Measurements from ENCODE around the gene MTO1.

The MTO1 gene

GRCh38 chr6:73460056-73460455, 1.5 kb upstream of the MTO1 start:
- Histone ChIP-seq H3F3A (ENCODE audit: insufficient read depth) (peaks cover 8% of the 10 kb centered on the region; the same call in 1 of the 2 replicates), H3K4me3 (ENCODE audit: insufficient read depth, low read length, poor library complexity, severe bottlenecking) (no peak overlapping the region), H3K9me3 (ENCODE audit: insufficient read depth, low read length) (no peaks in the 10 kb centered on the region), H3K27me3 (ENCODE audit: low read length) (no peaks in the 10 kb centered on the region), H2AFZ (ENCODE audit: low read depth, low read length, severe bottlenecking) (no peak overlapping the region), H3K36me3 (ENCODE audit: low read length) (peaks cover 4% of the 10 kb centered on the region; the same call in 1 of the 2 replicates), H3K4me2 (ENCODE audit: low read depth, low read length, poor library complexity, severe bottlenecking) (no peak overlapping the region), H4K20me1 (ENCODE audit: low read depth, low read length) (no peaks in the 10 kb centered on the region), H3K9me2 (replicated peaks; ENCODE audit: insufficient read depth, low read length) (no peaks in the 10 kb centered on the region), H3K9ac (ENCODE audit: low read length) (no peak overlapping the region), H3K27ac (ENCODE audit: low read depth, low read length) (no peak overlapping the region), H3K79me2 (ENCODE audit: insufficient read depth, low read length) (peaks cover 33% of the 10 kb centered on the region)
- no peak for TF ChIP-seq EZH2phosphoT487 (conservative IDR thresholded peaks at IDR 0.05; ENCODE audit: low read length)
- TF ChIP-seq CTCF (IDR thresholded peaks at IDR 0.05; ENCODE audit: insufficient read depth, low read length, poor library complexity, severe bottlenecking): no peak

- H3K9me3 ChIP-seq (ENCODE audit: insufficient read depth, low read length): no peaks in the 10 kb centered on the region
- no peak overlapping the region for H2AFZ ChIP-seq (ENCODE audit: low read depth, low read length, severe bottlenecking)
- peaks cover 26% of the 10 kb centered on the region; the same call in 1 of the 2 replicates for H3K36me3 ChIP-seq (ENCODE audit: low read length)
- H3K27ac ChIP-seq (ENCODE audit: low read depth, low read length): peak overlapping the region; percentile 70
- H3K9ac ChIP-seq (ENCODE audit: low read length): no peak overlapping the region
- no peak for TF ChIP-seq EZH2phosphoT487 (conservative IDR thresholded peaks at IDR 0.05; ENCODE audit: low read length)
- TF ChIP-seq CTCF (IDR thresholded peaks at IDR 0.05; ENCODE audit: insufficient read depth, low read length, poor library complexity, severe bottlenecking): no peak
- no peaks in the 10 kb centered on the region for H3K79me2 ChIP-seq (ENCODE audit: insufficient read depth, low read length)
- H3K9me2 ChIP-seq (replicated peaks; ENCODE audit: insufficient read depth, low read length): no peaks in the 10 kb centered on the region
- no peak overlapping the region for H3K4me3 ChIP-seq (ENCODE audit: insufficient read depth, low read length, poor library complexity, severe bottlenecking)
- peaks cover 18% of the 10 kb centered on the region for H3F3A ChIP-seq (ENCODE audit: insufficient read depth)
- H3K4me2 ChIP-seq (ENCODE audit: low read depth, low read length, poor library complexity, severe bottlenecking): peak overlapping the region; percentile 44
- no peaks in the 10 kb centered on the region for H4K20me1 ChIP-seq (ENCODE audit: low read depth, low read length)
- H3K27me3 ChIP-seq (ENCODE audit: low read length): no peaks in the 10 kb centered on the region
These were observed 10.3 kb downstream of the MTO1 start for GRCh38 chr6:73471686-73472290.

GRCh38 chr6:73476723-73477122, 15.2 kb downstream of the MTO1 start:
- Histone ChIP-seq H3K27ac (ENCODE audit: low read depth, low read length) (no peak overlapping the region), H3K79me2 (ENCODE audit: insufficient read depth, low read length) (no peaks in the 10 kb centered on the region), H3K4me2 (ENCODE audit: low read depth, low read length, poor library complexity, severe bottlenecking) (no peak overlapping the region), H3K4me3 (ENCODE audit: insufficient read depth, low read length, poor library complexity, severe bottlenecking) (no peak overlapping the region), H3K9ac (ENCODE audit: low read length) (no peak overlapping the region), H3K36me3 (ENCODE audit: low read length) (peaks cover 34% of the 10 kb centered on the region; the same call in 1 of the 2 replicates), H3F3A (ENCODE audit: insufficient read depth) (peaks cover 8% of the 10 kb centered on the region), H4K20me1 (ENCODE audit: low read depth, low read length) (no peaks in the 10 kb centered on the region), H3K9me2 (replicated peaks; ENCODE audit: insufficient read depth, low read length) (no peaks in the 10 kb centered on the region), H3K9me3 (ENCODE audit: insufficient read depth, low read length) (no peaks in the 10 kb centered on the region), H3K27me3 (ENCODE audit: low read length) (no peaks in the 10 kb centered on the region), H2AFZ (ENCODE audit: low read depth, low read length, severe bottlenecking) (no peak overlapping the region)
- no peak for TF ChIP-seq EZH2phosphoT487 (conservative IDR thresholded peaks at IDR 0.05; ENCODE audit: low read length)
- TF ChIP-seq CTCF (IDR thresholded peaks at IDR 0.05; ENCODE audit: insufficient read depth, low read length, poor library complexity, severe bottlenecking): no peak

All from SU-DHL-6 (cell line).